GM23248 (cell line): ENCODE results near the gene C12orf75.

ENCODE experiments used
- EZH2 ChIP-seq: fragments of 200-600 bp; sonication (generic); IDR thresholded peaks from 2 replicates; pipeline ENCODE4 v1.6.1; 2018; ENCODE audit warnings: antibody characterized with exemption, mild to moderate bottlenecking; ENCODE audit not compliant: insufficient read depth, poor library complexity, severe bottlenecking
- EZH2phosphoT487 ChIP-seq: fragments of 200-600 bp; sonication (generic); IDR thresholded peaks from 2 replicates; pipeline ENCODE4 v1.6.1; 2018; ENCODE audit warnings: antibody characterized with exemption, moderate library complexity, mild to moderate bottlenecking, low read depth; ENCODE audit not compliant: insufficient read depth

DNA sequence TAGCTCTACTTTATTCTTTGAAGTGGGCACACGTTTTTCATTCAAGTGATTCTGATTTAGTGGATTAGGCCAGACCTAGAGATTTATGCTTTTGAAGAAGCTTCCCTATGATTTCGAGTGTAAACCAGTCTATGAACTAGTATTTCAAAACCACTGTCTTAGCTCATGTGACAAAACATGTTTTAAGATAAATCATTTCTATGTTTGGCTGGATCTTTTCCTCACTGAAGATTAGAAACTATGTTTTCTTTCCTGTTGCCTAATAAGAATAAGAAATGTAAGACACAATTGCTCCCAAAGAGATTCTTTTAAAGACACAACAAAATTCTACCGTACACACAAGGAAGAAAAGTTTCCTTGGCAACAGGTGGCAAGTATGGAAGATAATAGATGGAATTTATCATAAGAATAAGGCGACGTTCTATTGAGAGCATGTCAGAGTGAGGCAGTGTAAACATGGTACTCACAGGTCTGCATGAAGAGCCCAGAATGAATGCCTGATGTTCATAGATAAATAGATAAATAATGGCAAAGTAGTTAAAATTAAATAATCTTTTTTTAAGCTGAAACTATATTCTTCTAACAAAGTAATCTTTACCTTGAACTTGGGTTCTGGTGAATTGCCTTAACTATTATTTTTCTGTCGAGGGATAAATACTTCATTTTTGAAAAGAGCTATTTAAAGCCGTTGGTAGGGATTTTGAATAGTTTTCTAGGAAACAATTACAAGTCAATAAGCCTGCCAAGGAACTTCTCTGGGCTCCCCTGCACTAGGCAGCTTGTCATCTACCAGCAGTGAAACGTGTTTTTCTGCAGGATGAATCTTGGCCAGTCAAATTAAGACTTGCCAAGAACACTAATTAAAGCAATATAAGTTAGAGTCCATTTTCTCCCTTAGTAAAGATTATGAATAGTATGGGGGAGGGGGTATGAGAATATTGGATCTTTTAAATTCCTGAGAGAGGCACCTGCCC lies 34.1 kb upstream of the C12orf75 start:
- no peak for TF ChIP-seq EZH2phosphoT487
- no peak for TF ChIP-seq EZH2
